Measurements from ENCODE around the gene GLRX3.

The GLRX3 gene

DNA sequence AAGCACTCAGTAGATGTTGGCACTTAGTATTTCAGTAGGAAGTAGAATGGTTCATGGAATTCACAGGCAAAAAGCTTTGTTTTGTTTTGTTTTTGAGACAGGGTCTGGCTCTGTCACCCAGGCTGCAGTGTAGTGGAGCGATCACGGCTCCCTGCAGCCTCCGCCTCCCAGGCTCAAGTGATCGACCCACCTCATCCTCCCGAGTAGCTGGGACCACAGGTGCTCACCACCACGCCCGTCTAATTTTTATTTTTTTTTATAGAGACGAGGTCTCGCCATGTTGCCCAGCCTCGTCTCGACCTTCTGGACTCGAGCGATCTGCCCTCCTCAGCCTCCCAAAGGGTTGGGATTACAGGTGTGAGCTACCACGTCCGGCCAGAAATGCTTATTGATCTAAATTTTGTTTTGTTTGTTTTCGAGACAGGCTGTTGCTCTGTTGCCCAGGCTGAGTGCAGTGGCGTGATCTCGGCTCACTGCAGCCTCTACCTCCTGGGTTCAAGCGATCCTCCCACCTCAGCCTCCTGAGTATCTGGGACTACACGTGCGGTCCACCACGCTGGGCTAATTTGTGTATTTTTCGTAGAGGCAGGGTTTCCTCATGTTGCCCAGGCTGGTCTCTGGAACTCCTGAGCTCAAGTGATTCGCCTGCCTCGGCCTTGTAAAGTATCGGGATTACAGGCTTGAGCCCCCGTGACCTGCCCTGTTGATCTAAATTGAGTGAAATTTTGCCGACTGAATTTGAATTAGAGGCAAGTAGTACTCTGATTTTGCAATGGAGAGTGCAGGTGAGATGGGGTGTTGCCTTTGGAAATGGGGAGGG is 1.7 kb downstream of the GLRX3 start:
- no peak for DNase-seq

DNA sequence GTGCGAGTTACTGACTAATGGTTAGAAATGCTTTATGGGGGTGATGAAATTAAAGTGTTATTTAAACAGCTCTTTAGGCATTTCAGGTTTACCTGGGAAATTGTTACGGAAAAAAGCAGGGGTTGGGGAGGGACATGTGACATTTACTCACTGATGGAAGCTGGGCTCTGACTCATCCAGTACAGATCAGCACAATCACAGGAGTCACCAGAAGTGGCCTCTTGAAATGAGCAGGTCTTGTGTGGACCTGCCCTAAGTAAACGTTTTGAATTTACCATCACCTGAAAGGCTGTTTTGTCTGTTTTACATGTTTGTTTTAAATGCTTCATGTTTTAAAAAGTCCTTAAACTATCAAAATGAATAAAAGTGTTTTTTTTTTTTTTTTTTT is 2.3 kb downstream of the GLRX3 start:
- DNase-seq, result no peak

DNA sequence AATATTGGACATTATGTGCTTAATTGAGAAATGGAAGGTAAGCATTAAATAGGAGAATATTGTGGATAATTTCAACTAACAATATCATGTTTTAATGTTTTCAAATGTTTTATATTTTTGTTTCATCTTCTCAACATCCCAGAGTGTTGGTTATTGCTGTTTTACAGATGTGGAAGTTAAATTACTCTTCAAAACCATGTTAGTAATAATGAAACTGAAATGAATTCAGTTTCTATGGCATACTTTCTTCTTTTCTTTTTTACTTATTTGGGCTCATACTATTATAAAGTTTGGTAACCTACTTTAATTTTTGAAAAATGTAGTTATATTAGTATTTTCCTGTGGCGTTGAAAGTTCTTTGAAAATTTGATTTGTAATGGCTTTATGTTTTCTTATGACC is 4.2 kb downstream of the GLRX3 start:
- no peak for DNase-seq

DNA sequence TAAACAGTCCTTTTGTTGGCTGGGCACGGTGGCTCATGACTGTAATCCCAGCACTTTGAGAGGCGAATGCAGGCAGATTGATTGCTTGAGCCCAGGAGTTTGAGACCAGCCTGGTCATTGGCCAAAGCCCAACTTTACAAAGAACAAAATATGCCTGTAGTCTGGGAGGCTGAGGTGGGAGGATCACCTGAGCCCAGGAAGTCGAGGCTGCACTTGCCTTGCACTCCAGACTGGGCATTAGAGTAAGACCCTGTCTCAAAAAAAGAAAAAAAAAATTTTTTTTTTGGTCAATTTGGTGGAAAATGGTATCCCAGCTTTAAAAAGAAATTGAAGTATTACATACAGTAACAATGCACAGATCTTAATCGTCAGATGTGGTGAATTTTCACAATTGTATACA is 4.8 kb downstream of the GLRX3 start:
- DNase-seq, result no peak

DNA sequence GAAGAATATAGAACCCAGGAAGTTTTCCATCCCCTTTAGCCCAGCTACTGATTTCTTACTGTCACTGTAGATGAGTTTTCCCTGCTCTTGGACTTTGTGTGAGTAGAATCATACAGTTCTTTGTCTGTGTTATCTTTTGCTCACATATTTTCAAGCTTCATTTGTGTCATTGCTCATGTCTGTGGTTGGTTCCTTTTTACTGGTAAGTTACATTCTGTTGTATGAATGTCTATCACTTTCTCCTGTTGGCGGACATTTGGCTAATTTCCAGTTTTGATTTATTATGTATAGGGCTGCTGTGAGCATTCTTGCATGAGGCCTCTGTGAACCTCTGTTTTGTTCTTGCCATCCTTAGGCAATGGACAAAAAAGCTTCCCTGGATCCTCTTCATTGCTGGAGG is 5.3 kb downstream of the GLRX3 start:
- DNase-seq, result no peak

DNA sequence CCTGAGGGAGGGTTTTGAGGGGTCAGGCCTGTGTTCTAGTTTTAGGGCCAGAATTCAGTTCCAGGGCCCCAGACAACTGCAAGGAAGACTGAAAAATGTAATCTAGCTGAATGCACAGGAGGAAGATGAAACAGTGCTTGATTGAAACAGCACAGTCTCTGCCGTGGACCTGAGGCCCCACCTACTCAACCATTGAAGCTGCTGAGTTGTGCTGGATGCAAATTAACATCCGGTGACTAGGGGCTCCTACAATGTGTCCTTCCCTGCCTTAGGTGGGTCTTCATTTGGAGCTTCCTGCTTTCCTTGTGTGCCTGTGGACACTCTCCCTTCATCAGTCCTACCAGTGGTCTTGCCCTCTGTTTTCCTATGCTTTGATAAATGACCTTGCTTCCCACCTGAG is 5.7 kb downstream of the GLRX3 start:
- no peak for DNase-seq

DNA sequence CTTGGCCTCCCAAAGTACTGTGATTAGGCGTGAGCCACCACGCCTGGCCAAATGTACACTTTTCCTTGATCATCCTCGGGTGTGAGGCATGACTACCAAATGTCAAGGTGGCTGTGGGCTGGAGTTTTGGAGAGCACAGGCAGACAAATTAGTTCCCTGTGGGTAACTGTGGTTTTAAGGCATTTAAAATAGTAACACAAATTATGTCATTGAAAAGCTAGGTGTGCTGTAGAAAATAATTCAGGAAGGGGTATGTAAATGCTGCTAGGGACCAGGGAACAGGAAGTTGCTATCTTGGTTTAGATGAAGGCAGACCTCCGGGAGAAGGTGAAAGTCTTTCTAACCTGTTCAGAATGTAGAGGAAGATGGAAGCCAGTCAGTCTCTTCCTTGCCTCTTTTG is 9.9 kb downstream of the GLRX3 start:
- no peak for DNase-seq

DNA sequence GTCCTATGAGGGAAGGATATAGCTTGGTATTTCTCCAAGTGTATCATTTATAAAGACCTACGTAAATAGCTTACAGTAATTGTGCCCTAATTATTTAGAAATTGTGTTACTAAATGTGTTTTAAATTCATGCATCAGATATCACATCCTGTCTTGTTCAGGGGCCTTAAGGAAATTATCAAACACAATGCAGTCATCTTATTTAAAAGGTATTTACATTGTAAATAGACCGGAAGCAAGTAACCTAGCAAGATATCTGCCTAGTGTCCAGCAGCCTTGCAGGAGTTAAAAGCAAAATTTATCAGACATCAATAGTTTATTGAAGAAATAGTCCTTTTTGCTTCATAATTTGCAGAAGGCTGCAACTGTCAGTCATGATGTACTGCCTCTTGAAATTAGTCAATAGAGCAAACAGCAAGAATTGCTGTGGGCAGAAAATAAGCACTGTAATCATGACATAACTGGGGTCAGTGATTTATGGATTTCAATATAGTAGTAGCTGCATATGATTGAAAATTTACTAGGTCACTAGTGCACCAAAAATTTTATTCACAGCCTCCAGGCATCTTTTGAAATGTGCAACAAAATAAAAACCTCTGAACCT is 23.1 kb downstream of the GLRX3 start:
- no peak for DNase-seq

DNA sequence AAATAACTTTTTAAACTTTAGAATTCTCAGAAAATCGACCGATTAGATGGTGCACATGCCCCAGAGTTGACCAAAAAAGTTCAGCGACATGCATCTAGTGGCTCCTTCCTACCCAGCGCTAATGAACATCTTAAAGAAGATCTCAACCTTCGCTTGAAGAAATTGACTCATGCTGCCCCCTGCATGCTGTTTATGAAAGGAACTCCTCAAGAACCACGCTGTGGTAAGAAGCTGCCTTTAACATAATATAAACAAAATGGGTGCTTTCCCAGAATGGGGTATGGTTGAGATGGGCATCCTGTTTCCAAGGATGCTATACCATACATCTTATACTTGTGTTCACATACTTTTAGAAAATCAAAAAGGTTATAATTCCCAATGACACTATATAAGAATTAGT is 24.6 kb downstream of the GLRX3 start:
- DNase-seq, result no peak

DNA sequence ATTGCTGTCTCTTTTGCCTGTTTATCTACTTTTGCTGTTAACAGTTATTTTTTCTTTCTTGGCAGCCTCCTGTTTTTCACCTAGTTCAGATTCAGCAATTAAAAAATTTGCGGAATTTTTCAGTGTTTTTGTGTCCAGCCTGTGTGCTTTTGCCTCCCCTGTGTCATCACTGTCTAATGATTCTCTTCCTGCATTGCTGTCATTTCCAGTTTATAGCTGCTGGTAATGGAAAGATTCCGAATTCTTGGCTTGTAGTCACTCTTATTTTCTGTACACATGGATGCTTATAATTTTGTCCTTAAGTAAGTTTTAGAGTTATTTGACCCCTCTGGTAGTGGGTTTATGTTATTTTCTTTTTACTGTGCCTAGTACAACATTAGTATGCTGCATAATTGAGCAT is 25.1 kb downstream of the GLRX3 start:
- no peak for DNase-seq

DNA sequence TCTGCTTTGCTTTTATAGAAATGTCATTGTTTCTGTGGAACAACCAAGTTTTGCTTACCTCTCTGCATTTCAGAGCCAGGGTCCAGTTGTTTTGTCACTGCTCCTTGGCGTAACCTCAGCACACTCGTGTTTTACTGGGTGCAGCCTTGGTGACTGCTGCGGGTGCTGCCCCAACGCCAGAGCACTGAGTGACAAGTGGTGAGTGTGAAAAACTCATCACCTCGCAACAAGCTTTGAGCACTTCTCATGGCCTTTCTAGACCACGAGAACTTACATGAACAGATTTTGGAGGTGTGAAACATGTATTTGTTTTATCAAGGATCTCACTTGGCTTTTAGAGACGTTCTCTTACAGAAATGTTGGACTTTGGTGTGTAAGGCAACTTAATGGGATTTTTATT is 31.0 kb downstream of the GLRX3 start:
- DNase-seq, result no peak

DNA sequence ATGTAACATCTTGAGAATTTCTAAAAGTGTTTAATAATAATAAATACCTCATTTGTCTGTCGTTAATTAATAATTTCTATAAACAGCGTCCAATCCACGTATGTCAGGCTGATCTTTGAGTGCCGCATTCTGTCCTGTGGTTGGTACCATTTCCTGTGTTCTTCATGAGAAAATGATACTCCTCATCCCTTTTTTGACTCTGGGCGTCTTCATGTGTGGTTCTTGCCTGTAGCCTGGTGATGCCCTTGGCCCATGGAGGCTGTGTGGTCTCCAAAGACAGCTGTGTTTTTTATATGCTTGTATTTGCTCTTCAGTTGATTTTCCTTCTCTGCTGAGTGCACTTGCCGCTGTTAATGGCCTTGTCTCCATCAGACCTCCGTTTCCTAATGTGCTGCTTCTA is 31.5 kb downstream of the GLRX3 start:
- DNase-seq, result no peak

DNA sequence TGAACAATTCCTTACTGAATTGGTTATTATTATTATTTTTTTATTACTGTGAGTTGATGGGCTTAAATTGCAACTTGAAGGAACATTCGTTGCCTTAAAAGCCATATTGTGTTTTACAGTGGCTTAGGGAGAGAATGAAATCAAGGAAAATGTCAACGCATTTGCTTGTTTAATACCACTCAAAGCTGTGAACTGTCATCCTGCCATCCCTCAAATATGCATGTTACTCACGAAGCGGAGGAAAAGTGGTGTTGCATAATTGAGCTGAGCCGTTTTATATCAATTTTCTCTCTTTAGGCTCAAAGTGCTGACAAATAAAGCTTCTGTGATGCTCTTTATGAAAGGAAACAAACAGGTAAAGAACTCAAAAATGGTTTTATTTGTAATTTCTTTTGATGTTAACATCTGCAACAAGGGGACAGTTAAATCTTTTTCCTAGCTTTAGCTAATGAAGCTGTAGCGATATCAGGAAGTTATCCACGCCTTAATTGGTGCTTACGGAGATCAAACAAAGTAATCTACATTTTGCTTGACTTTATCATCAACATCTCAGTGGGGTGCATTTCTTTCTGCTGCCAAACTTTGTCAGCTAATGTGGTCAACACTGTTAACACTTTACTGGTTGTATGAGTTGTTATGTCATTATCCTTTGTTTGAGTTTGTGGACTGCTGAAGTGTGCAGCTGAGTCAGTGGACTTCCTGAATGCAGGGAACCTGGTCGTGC is 33.1 kb downstream of the GLRX3 start:
- no peak for DNase-seq

DNA sequence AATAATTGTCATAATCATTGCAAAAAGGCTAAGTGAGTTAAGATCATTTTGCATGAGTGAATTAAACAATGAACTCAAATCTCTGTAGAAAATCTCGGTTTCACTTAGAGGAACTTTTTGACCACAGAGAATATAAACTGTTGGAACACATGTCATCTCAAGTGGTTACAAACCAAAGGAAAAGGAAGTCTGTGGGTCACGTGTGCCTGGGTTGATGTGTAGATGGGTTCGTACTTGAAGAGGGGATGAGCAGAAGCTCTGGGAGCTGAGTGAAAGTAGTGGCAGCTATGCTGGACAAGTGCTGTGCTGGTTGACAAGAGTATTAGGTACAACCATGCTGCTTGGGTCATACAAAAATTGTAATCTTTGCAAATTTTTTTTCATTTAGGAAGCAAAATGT is 35.0 kb downstream of the GLRX3 start:
- no peak for DNase-seq

DNA sequence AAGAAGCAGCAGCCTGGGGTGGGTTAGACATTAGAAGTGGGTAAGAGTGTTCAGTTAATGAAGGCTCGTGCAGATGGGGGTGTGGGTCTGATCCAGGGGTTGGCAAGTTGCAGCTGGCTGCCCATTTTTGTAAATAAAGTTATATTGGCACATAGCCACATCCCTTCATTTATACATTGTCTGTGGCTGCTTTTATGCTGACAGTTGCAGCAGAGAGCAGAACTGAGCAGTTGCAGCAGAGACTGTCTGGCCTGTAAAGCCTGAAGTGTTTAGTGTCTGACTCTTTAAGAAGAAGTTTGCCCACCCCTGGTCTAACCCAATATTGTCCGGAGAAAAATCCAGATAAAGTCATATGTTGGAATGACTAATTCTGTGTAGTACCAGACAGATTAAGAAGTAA is 38.1 kb downstream of the GLRX3 start:
- no peak for DNase-seq

DNA sequence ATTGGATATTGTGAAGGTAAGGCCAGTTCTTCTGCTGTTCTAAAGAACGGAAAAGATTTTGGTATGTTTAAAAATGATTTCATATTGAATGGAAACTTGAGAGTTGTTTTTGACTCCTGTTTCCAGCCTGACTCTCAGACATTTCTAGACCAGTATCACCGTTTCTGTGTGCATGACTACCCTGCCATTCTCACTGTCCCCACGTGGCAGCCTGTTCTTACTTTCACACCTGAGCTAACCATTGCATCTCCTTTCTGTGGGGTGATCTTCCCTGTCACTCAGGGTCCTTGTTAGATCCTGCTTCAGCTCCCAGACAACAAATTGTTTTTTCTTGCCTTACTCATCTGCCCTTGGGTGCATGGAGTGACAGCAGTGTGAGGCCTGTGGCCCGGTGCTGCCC is 38.9 kb downstream of the GLRX3 start:
- DNase-seq, result no peak

DNA sequence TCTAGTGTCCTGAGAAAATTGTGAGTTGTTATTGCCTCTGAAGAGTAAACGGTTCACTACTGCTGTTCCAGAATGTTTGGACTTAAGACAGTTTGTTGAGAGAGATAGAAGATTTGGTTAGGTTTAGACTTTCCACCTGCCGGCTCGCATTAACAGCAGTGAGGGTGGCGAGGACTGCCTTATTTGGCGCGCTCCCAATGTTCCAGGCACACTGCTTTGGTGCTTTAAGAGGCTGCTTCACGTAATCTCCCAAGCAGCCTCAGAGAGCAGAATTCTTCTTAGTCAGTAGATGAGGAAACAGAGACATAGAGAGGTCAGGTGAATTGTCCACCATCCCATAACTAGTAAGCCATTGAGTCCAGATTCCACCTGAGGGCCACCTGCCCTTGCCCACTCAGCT is 41.1 kb downstream of the GLRX3 start:
- DNase-seq, result no peak

DNA sequence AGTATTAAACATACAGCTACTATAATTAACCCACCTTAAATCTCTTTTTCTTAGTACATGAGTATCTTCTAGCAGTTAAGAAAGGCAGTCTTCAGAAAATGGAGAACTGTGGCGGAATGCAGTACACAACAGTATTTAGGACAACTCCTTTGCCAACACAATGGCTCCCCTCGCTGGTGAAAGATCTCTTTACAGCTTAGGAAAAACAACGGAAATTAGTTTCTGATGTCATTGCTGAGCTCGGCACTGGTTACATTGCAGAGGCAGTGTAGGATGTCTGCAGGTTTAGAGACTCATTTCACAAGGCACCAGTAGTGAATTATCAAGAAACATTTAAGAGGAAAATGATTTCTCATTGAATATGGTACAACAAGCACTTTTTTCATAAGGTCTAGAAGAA is 43.4 kb downstream of the GLRX3 start:
- no peak for DNase-seq

DNA sequence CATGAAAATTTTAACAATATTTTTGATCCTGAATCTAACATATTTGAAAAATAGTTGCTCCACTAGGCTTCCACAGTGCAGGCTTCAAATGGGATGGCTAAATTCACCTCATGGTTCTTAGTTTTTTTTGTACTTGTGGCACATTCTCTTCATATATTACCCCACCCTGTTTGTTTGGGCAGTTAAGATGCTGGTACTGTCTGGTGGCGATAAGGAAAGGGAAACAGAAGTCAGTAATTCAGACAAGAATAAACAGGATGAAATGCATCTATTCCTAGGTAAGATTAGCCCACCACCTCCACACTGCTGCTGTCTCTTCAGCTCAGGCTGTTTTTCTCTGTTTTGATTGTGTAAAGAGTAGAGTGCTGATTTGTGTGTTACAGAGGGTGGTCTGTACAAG is 44.2 kb downstream of the GLRX3 start:
- DNase-seq, result no peak

DNA sequence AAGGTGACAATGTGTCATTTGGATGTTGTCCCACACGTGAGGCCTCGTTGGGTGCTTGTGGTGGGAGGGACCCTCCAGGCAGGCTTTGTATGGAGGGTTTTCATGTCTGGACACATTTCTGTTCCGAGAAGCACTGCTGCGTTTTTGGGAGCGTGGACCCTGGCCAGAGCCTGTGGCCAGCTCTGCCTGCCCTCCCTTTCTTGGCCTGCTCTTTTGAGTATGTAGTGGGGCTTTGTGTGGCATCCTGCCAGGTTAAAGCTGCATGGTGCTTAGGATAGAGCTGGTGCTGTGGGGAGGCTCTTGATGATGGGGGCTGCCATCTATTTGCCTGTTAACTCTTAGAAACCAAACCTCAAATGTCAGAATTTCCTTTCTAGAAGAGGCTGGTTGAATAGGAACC is 45.7 kb downstream of the GLRX3 start:
- no peak for DNase-seq

DNA sequence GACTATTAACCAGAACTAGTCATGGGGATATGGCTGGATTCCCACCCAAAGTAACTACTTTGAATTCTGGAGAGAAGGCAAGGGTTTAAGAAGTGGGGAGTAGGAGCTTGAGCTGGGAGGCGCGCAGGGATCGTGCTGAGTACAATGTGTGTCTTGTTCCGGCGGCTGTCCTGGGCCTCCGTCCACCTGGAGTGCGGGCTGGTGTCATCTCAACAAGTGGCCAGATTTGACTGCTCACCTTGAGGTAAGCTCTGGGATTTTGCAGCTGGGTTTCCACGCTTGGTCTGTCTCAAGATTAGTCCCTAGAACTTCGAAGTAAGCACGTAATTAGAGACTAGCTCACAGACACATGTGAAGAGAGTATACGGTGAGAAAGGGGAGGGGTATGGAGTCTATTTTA is 49.4 kb downstream of the GLRX3 start:
- DNase-seq, result no peak

DNA sequence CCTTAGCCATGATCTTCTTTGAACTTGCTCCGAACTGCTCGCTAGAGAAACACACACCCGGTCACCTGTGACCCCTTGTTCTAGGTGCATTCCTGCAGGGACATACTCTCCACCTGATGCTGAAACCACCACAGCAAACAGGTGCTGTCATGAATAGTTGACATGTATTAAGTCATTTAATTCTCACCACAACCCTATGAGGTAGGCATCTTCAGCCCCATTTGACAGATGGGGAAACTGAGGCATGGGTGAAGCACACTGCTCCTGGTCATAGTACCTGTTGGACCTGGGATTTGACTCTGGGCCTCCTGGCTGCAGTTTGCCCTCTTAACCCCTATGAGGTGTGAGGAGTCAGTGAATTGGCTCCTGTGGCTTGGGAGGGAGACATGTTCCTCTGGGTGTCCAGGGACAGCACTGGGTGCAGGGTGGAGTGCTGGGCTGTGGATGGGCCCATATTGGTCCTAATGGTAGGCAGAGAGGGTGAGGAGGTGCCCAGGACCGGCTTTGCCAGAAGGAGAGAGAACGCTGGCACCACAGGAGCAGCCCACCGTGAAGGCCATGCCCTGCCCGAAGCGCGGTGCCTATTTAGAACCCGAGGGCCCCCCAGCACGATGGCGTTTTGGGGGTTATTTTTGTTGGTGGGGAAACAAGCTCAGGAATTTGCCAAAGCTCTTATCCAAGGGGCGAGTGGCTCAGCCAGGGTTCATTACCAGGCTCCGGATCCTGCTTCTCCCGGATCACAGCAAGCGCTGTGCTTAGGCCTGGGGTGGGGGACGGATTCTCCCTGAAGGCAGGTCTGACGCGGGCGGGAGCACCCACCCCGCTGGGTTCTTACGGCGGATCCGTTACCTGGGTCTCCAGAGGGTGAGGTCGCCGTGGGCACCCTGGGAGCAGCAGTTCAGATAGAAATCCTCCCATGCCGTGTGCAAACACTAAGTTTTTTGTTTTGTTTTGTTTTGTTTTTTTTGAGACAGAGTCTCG is 52.3 kb downstream of the GLRX3 start:
- no peak for DNase-seq

DNA sequence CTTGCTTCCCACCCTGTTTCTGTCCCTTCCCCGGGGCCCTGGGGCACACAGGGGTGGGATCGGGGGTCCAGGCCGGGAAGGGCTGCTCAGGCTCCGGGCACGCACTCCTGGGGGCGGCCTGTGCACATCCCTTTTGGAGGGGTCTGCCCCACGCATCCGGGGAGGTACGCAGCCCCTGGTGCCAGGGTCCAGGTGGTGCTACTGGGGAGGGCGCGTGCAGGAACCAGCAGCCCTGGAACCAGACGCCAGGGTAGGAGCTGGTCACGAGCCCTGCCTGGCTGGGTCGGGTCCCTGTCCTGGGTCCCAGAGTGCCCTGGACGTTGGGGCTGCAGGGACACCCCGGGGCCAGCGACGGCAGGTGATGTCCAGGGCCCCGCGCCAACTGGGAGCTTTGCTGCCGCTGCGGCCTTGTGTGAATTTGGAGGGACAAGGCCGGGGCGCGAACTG is 53.4 kb downstream of the GLRX3 start:
- no peak for DNase-seq
